H1 (cell line): ENCODE results near the gene SLC1A7. TPM values are rescaled to one million over a fixed set of nuclear protein-coding genes. Genes with fewer than 3 reads are reported as not detected.

ENCODE experiments used
- CTCF ChIP-seq, 3 experiments: IDR thresholded peaks; 1 replicate in 2 of 3; 2 replicates in 1 of 3; pipeline versions ENCODE4 v1.5.1 to v1.6.1; 2011; ENCODE audit warnings: low read length in 3 of 3, mild to moderate bottlenecking in 3 of 3, inconsistent platforms in 2 of 3, low read depth in 1 of 3, moderate library complexity in 1 of 3; ENCODE audit not compliant: insufficient read depth in 1 of 3; ENCODE audit errors: control extremely low read depth in 1 of 3
- MAFK ChIP-seq: IDR thresholded peaks from 2 replicates; pipeline ENCODE4 v1.6.1; 2012; ENCODE audit warnings: low read depth, mild to moderate bottlenecking, improper control_type of control experiment, low read length
- RAD21 ChIP-seq, 2 experiments: IDR thresholded peaks in 1 of 2; conservative IDR thresholded peaks in 1 of 2; 2 replicates each; pipeline ENCODE4 v1.6.1; 2011; ENCODE audit warnings: low read depth in 2 of 2, low read length in 2 of 2, improper control_type of control experiment in 1 of 2, inconsistent platforms in 1 of 2, mild to moderate bottlenecking in 1 of 2, moderate library complexity in 1 of 2
- TAF7 ChIP-seq: optimal IDR thresholded peaks from 2 replicates; pipeline ENCODE3; 2011; ENCODE audit warnings: low read depth, mild to moderate bottlenecking, inconsistent platforms, low read length, moderate library complexity, borderline replicate concordance
- polyA plus RNA-seq, 7 experiments: library from polyadenylated mRNA; depleted of rRNA in 3 of 7; stranded (reverse) in 5 of 7; unstranded in 2 of 7; fragments of >200 nt in 5 of 7; fragments of 200-250 nt in 2 of 7; gene quantifications; 1 replicate in 5 of 7; 2 replicates in 1 of 7; 4 replicates in 1 of 7; pipeline versions ENCODE4 v1.2.1 to v1.2.3, GENCODE V29; 2011 to 2013; ENCODE audit warnings: missing spikeins in 2 of 7, mixed read lengths in 2 of 7
- total RNA-seq: library from RNA; stranded (reverse); fragmentation: NEBNext Ultra II Directional; extraction: Animal tissue kit (Norgen Biotek cat#: 25700); gene quantifications from 2 replicates; pipeline ENCODE4 v1.2.1, GENCODE V29; 2021

Gene SLC1A7
- total and polyA plus RNA-seq, 2 of the 8 experiments (the other 6 are each of a cell fraction or from before 2014, with no cell fraction given) = not detected

GRCh38 chr1:53093778-53094532 is 48.5 kb downstream of the SLC1A7 start (continued):
- TF ChIP-seq MAFK = no peak
- no peak for TF ChIP-seq TAF7
- TF ChIP-seq RAD21 (IDR thresholded peaks at IDR 0.05 in 1 of 2, conservative IDR thresholded peaks at IDR 0.05 in 1 of 2; ENCODE audit: low read depth in 2 of 2, low read length in 2 of 2) = no peak
- TF ChIP-seq CTCF (IDR thresholded peaks at IDR 0.05; ENCODE audit: control extremely low read depth in 1 of 3, insufficient read depth in 1 of 3, low read depth in 1 of 3, low read length in 3 of 3) = no peak
- TF ChIP-seq, all 59 proteins: peak for 0
